ENCODE results near the gene FAM200A.
A peak's percentile ranks its signal among the peaks of the same experiment; 100 is the strongest.

Gene FAM200A

GRCh38 chr7:99499721-99500636, 51.9 kb downstream of the FAM200A start, which contains the start of gene ZNF394:
TSS of gene ZNF394 (minus strand) at chr7:99500281. CDS start at chr7:99500093, 188 bp downstream.
- DNase-seq: peak; percentile 92

GRCh38 chr7:99499371-99499720, 52.6 kb downstream of the FAM200A start:
- peak; percentile 59 for DNase-seq

GRCh38 chr7:99498546-99498944, 53.4 kb downstream of the FAM200A start:
- no peak for DNase-seq

- peak; percentile 29 for DNase-seq
Observed at GRCh38 chr7:99497766-99498545, 54.0 kb downstream of the FAM200A start.

All from CD4-positive, alpha-beta T cell treated with Interleukin-10 for 1 hour (primary cell).